ENCODE results near the gene HSPG2. TPM values are rescaled to one million over a fixed set of nuclear protein-coding genes. Genes with fewer than 3 reads are reported as not detected.

Gene HSPG2
- total and polyA plus RNA-seq, 2 of the 13 experiments (the other 11 are each of a cell fraction or from before 2014, with no cell fraction given): 9.1 to 13.1 TPM

DNA sequence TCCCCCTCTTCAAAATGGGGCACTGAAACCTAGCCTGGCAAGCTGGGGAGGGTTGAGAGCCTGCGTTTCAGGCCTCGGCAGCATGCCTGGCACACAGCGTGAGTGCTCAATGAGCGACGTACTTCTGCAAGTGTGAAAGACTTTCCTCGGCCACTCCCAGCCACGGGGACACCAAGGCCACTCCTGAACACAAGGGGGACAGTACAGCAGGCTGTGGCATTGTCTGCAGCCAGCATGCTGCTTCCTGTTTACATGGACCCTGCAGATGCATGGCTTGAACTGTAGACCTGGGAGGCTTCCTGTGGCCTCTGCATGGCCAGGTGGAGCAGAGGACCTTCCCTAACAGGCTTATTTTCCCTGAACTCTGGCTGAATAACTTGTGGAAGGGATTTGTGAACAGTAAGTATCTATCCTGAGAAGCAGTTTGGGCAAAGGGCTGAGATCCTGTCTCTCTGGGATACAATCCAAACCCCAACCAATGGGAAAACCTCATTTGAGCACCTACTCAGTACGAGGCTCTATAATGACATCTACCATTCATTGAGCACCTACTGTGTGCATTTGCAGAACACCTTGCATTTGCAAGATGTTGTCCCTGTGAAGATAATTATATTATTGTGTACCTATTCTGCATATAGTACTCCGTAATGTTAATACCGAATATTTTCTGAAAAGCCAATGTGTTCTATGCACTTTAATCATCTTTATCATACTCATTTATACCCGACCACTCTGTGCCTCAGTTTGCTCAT, 9.9 kb upstream of the HSPG2 start (continued):
- peak; percentile 81; the same call in 1 of the 2 replicates for TF ChIP-seq ZNF556 (CRISPR knock-in tag; IDR thresholded peaks at IDR 0.05; ENCODE audit: borderline replicate concordance)
- TF ChIP-seq PCBP2 (optimal IDR thresholded peaks at IDR 0.05; ENCODE audit: low read depth, low read length, poor library complexity, severe bottlenecking): no peak
- TF ChIP-seq HOXA3 (CRISPR knock-in tag; IDR thresholded peaks at IDR 0.05): peak; percentile 73; the same call in 1 of the 2 replicates
- no peak for TF ChIP-seq ZFP41 (CRISPR knock-in tag; IDR thresholded peaks at IDR 0.05; ENCODE audit: borderline replicate concordance)
- peak; percentile 64; the same call in 1 of the 2 replicates for TF ChIP-seq ARID4A (CRISPR knock-in tag; IDR thresholded peaks at IDR 0.05; ENCODE audit: borderline replicate concordance)
- TF ChIP-seq MTF1 (CRISPR knock-in tag; IDR thresholded peaks at IDR 0.05): no peak
- TF ChIP-seq ZZZ3 (CRISPR knock-in tag; IDR thresholded peaks at IDR 0.05; ENCODE audit: borderline replicate concordance): no peak; the same call in 1 of the 2 replicates
- no peak for TF ChIP-seq ZNF724P (CRISPR knock-in tag; IDR thresholded peaks at IDR 0.05; ENCODE audit: borderline replicate concordance)
- TF ChIP-seq THAP11 (CRISPR knock-in tag; IDR thresholded peaks at IDR 0.05): 0 out of 2 replicates have a peak, but pooled peaks have one; percentile 32
- no peak for TF ChIP-seq ZNF776 (CRISPR knock-in tag; IDR thresholded peaks at IDR 0.05)
- TF ChIP-seq FOXA3 (CRISPR knock-in tag; IDR thresholded peaks at IDR 0.05): peak; percentile 92
- TF ChIP-seq ZNF484 (CRISPR knock-in tag; IDR thresholded peaks at IDR 0.05; ENCODE audit: borderline replicate concordance, low read depth): no peak
- no peak for TF ChIP-seq SMAD1 (CRISPR knock-in tag; IDR thresholded peaks at IDR 0.05; ENCODE audit: borderline replicate concordance, low read depth)
- peak; percentile 39; the same call in 1 of the 2 replicates for TF ChIP-seq ZSCAN21 (CRISPR knock-in tag; IDR thresholded peaks at IDR 0.05; ENCODE audit: borderline replicate concordance)
- TF ChIP-seq IKZF5 (CRISPR knock-in tag; IDR thresholded peaks at IDR 0.05): peak; percentile 85; the same call in 1 of the 2 replicates
- TF ChIP-seq, protein P1, sequence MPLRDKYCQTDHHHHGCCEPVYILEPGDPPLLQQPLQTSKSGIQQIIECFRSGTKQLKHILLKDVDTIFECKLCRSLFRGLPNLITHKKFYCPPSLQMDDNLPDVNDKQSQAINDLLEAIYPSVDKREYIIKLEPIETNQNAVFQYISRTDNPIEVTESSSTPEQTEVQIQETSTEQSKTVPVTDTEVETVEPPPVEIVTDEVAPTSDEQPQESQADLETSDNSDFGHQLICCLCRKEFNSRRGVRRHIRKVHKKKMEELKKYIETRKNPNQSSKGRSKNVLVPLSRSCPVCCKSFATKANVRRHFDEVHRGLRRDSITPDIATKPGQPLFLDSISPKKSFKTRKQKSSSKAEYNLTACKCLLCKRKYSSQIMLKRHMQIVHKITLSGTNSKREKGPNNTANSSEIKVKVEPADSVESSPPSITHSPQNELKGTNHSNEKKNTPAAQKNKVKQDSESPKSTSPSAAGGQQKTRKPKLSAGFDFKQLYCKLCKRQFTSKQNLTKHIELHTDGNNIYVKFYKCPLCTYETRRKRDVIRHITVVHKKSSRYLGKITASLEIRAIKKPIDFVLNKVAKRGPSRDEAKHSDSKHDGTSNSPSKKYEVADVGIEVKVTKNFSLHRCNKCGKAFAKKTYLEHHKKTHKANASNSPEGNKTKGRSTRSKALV (CRISPR knock-in tag; IDR thresholded peaks at IDR 0.05): 0 out of 2 replicates have a peak, but pooled peaks have one; percentile 74
- peak; percentile 49; the same call in 1 of the 2 replicates for TF ChIP-seq HMG20A (CRISPR knock-in tag; IDR thresholded peaks at IDR 0.05; ENCODE audit: borderline replicate concordance)
- TF ChIP-seq ELF4 (CRISPR knock-in tag; IDR thresholded peaks at IDR 0.05; ENCODE audit: borderline replicate concordance): no peak
- TF ChIP-seq ZGPAT (CRISPR knock-in tag; IDR thresholded peaks at IDR 0.05): peak; percentile 67; the same call in 1 of the 2 replicates
- no peak for TF ChIP-seq ZBTB42 (CRISPR knock-in tag; IDR thresholded peaks at IDR 0.05)
